K562 (cell line): Measurements from ENCODE around the gene LRRC25. TPM values are rescaled to one million over a fixed set of nuclear protein-coding genes. Genes with fewer than 3 reads are reported as not detected.

ENCODE experiments used
- BRF1 ChIP-seq: IDR thresholded peaks from 3 replicates; pipeline ENCODE4 v1.6.1; 2011; ENCODE audit warnings: borderline replicate concordance, mild to moderate bottlenecking; ENCODE audit not compliant: insufficient read length; ENCODE audit errors: extremely low read depth
- CTBP1 ChIP-seq: fragments of 450-650 bp; IDR thresholded peaks from 2 replicates; pipeline ENCODE4 v1.6.1; 2016; ENCODE audit warnings: borderline replicate concordance
- ESRRA ChIP-seq: fragments of 450-650 bp; IDR thresholded peaks from 2 replicates; pipeline ENCODE4 v1.6.1; 2014; ENCODE audit warnings: low read depth, mild to moderate bottlenecking, moderate library complexity, borderline replicate concordance
- ETS2 ChIP-seq: IDR thresholded peaks from 2 replicates; pipeline ENCODE4 v1.6.1; 2016; ENCODE audit warnings: borderline replicate concordance, missing genetic modification characterization, mild to moderate bottlenecking, moderate library complexity, missing compliant biosample characterization; ENCODE audit not compliant: poor library complexity, severe bottlenecking
- GABPB2 ChIP-seq: fragments of 250-450 bp; sonication (Bioruptor Pico); conservative IDR thresholded peaks from 2 replicates; pipeline ENCODE4 v1.5.1; 2021; ENCODE audit warnings: mild to moderate bottlenecking
- MTA3 ChIP-seq: fragments of 450-650 bp; formaldehyde crosslinking; IDR thresholded peaks from 2 replicates; pipeline ENCODE4 v1.6.1; 2017; ENCODE audit warnings: mild to moderate bottlenecking, borderline replicate concordance
- MYNN ChIP-seq, 2 experiments: sonication (generic); formaldehyde crosslinking in 1 of 2; IDR thresholded peaks; 2 replicates each; pipeline versions ENCODE4 v1.5.0 to v1.6.1; 2016 to 2020; ENCODE audit warnings: antibody characterized with exemption in 1 of 2, missing genetic modification reagents in 1 of 2
- NCOR1 ChIP-seq: fragments of 450-650 bp; IDR thresholded peaks from 2 replicates; pipeline ENCODE4 v1.6.1; 2016; ENCODE audit warnings: mild to moderate bottlenecking, moderate library complexity
- NR2F6 ChIP-seq: fragments of 450-650 bp; formaldehyde crosslinking; IDR thresholded peaks from 2 replicates; pipeline ENCODE4 v1.4.0; 2020; ENCODE audit warnings: mild to moderate bottlenecking
- POLR2A ChIP-seq: fragments of 450-650 bp; conservative IDR thresholded peaks from 2 replicates; pipeline ENCODE4 v1.6.1; 2016
- RHOXF2B ChIP-seq: fragments of 250-450 bp; sonication (Bioruptor Pico); conservative IDR thresholded peaks from 2 replicates; pipeline ENCODE4 v1.5.1; 2021
- RNF2 ChIP-seq: sonication (generic); IDR thresholded peaks from 2 replicates; pipeline ENCODE4 v1.6.1; 2016
- SMARCC2 ChIP-seq: fragments of 450-650 bp; IDR thresholded peaks from 2 replicates; pipeline ENCODE4 v1.6.1; 2017; ENCODE audit warnings: antibody characterized with exemption, moderate library complexity, mild to moderate bottlenecking, low read depth
- TCF7L2 ChIP-seq: fragments of 150-350 bp; IDR thresholded peaks from 2 replicates; pipeline ENCODE4 v1.6.1; 2016; ENCODE audit warnings: low read depth, mild to moderate bottlenecking, low read length, moderate library complexity
- ZEB2 ChIP-seq: fragments of 450-650 bp; IDR thresholded peaks from 2 replicates; pipeline ENCODE4 v1.6.1; 2016
- ZFP36 ChIP-seq: fragments of 150-350 bp; IDR thresholded peaks from 2 replicates; pipeline ENCODE4 v1.6.1; 2018; ENCODE audit warnings: low read length, low read depth; ENCODE audit not compliant: partially characterized antibody
- ZNF212 ChIP-seq: fragments of 450-650 bp; formaldehyde crosslinking; IDR thresholded peaks from 2 replicates; pipeline ENCODE4 v1.4.0; 2020; ENCODE audit warnings: mild to moderate bottlenecking
- ZSCAN32 ChIP-seq: fragments of 450-650 bp; formaldehyde crosslinking; IDR thresholded peaks from 2 replicates; pipeline ENCODE4 v1.4.0; 2020; ENCODE audit warnings: mild to moderate bottlenecking, moderate library complexity
- polyA plus RNA-seq, 8 experiments: library from polyadenylated mRNA; depleted of rRNA in 4 of 8; stranded (reverse) in 5 of 8; unstranded in 3 of 8; fragments of >200 nt; fragmentation: Nextera tagmentation in 2 of 8; fragmentation: Illumina TruSeq in 1 of 8; extraction: Ambion mirVana in 2 of 8; extraction: Trizol in 1 of 8; gene quantifications; 2 replicates each; pipeline versions ENCODE4 v1.2.1 to v1.2.3, GENCODE V29; 2011 to 2014; ENCODE audit warnings: inconsistent platforms in 1 of 8, missing spikeins in 1 of 8
- total RNA-seq, 7 experiments: library from RNA; depleted of rRNA in 6 of 7; stranded (reverse); fragments of >200 nt in 6 of 7; fragmentation: Illumina TruSeq in 2 of 7; extraction: Trizol in 2 of 7; gene quantifications; 2 replicates each; pipeline versions ENCODE4 v1.2.1 to v1.2.3, GENCODE V29; 2011 to 2021; ENCODE audit warnings: low replicate concordance in 1 of 7
- TF ChIP-seq, protein P1 (sequence below), 2 experiments: fragments of 450-650 bp in 1 of 2; sonication (generic) in 1 of 2; formaldehyde crosslinking; conservative IDR thresholded peaks; 2 replicates each; pipeline versions ENCODE4 v1.4.0 to v1.8.1; 2020 to 2022; ENCODE audit warnings: mild to moderate bottlenecking in 1 of 2, missing genetic modification reagents in 1 of 2
- TF ChIP-seq, protein P2 (sequence below): sonication (generic); formaldehyde crosslinking; IDR thresholded peaks from 2 replicates; pipeline ENCODE4 v1.8.1; 2023; ENCODE audit warnings: mild to moderate bottlenecking, missing genetic modification reagents
- TF ChIP-seq, protein P3 (sequence below): IDR thresholded peaks from 2 replicates; pipeline ENCODE4 v1.6.1; 2014; ENCODE audit warnings: antibody characterized with exemption
- TF ChIP-seq, protein P4 (sequence below): fragments of 450-650 bp; formaldehyde crosslinking; conservative IDR thresholded peaks from 2 replicates; pipeline ENCODE4 v1.4.0; 2022; ENCODE audit warnings: mild to moderate bottlenecking, missing genetic modification characterization
- TF ChIP-seq, protein P5 (sequence below): fragments of 250-450 bp; sonication (Bioruptor Pico); IDR thresholded peaks from 2 replicates; pipeline ENCODE4 v1.6.1; 2021; ENCODE audit warnings: mild to moderate bottlenecking

The LRRC25 gene
- total and polyA plus RNA-seq, 9 of the 15 experiments (the other 6 are each of a cell fraction or from before 2014, with no cell fraction given) = 0.07 to 0.36 (median 0.10) TPM; not detected in 3

DNA sequence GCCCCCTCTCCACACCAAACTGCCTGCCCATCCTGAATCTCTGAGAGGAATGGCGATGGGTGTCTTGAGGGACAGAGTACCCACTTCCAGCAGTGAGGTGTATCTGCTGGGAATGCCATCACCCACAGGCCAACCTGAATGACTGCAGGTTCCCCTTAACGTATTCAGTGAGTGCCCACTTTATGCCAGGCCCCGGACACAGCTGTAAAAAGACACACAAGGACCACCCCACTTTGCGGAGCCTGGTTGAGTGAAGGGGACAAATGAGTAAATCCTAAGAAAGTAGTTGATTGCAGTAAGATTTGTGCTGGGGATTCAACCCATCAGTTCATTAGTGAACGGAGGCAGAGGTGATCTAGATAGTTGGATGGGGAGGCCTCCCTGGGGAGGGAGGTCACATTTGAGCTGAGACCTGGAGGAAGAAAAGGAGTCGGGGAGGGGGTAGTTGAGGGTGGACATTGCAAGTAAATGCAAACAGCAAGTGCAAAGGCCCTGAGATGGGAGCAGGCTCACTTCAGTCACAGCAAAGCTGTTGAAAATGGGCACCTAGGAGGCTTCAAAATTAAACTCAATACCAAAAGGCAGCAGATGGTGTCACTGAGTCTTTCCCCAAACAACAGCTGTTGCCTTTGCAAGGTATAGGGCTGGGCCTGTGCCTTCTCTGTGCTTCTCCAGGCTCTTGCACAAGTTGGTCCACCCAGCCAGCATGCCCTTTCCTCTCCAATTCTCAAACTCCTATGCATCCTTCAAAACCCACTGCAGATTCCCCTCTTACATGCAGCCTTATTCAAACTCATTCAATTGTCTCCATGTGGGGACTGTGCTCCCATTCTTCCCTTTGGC, 7.1 kb downstream of the LRRC25 start (continued):
- TF ChIP-seq, protein P1, sequence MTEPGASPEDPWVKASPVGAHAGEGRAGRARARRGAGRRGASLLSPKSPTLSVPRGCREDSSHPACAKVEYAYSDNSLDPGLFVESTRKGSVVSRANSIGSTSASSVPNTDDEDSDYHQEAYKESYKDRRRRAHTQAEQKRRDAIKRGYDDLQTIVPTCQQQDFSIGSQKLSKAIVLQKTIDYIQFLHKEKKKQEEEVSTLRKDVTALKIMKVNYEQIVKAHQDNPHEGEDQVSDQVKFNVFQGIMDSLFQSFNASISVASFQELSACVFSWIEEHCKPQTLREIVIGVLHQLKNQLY (CRISPR knock-in tag; conservative IDR thresholded peaks at IDR 0.05) = peak in 1 of 2 experiments; percentile 25; a peak in 2 of 4 replicates
- TF ChIP-seq ESRRA = peak; percentile 16; the same call in 1 of the 2 replicates
- 0 out of 2 replicates have a peak, but pooled peaks have one; percentile 12 for TF ChIP-seq GABPB2 (CRISPR knock-in tag)
- TF ChIP-seq, protein P2, sequence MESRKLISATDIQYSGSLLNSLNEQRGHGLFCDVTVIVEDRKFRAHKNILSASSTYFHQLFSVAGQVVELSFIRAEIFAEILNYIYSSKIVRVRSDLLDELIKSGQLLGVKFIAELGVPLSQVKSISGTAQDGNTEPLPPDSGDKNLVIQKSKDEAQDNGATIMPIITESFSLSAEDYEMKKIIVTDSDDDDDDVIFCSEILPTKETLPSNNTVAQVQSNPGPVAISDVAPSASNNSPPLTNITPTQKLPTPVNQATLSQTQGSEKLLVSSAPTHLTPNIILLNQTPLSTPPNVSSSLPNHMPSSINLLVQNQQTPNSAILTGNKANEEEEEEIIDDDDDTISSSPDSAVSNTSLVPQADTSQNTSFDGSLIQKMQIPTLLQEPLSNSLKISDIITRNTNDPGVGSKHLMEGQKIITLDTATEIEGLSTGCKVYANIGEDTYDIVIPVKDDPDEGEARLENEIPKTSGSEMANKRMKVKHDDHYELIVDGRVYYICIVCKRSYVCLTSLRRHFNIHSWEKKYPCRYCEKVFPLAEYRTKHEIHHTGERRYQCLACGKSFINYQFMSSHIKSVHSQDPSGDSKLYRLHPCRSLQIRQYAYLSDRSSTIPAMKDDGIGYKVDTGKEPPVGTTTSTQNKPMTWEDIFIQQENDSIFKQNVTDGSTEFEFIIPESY = no peak
- TF ChIP-seq, protein P3, sequence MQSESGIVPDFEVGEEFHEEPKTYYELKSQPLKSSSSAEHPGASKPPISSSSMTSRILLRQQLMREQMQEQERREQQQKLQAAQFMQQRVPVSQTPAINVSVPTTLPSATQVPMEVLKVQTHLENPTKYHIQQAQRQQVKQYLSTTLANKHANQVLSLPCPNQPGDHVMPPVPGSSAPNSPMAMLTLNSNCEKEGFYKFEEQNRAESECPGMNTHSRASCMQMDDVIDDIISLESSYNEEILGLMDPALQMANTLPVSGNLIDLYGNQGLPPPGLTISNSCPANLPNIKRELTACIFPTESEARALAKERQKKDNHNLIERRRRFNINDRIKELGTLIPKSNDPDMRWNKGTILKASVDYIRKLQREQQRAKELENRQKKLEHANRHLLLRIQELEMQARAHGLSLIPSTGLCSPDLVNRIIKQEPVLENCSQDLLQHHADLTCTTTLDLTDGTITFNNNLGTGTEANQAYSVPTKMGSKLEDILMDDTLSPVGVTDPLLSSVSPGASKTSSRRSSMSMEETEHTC = no peak
- 0 out of 2 replicates have a peak, but pooled peaks have one; percentile 8 for TF ChIP-seq ZNF212 (CRISPR knock-in tag)
- TF ChIP-seq POLR2A = peak; percentile 65
- TF ChIP-seq ZSCAN32 = peak; percentile 61; the same call in 1 of the 2 replicates
- TF ChIP-seq SMARCC2 = no peak
- no peak for TF ChIP-seq TCF7L2
- TF ChIP-seq, protein P4, sequence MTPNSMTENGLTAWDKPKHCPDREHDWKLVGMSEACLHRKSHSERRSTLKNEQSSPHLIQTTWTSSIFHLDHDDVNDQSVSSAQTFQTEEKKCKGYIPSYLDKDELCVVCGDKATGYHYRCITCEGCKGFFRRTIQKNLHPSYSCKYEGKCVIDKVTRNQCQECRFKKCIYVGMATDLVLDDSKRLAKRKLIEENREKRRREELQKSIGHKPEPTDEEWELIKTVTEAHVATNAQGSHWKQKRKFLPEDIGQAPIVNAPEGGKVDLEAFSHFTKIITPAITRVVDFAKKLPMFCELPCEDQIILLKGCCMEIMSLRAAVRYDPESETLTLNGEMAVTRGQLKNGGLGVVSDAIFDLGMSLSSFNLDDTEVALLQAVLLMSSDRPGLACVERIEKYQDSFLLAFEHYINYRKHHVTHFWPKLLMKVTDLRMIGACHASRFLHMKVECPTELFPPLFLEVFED = peak; percentile 94
- TF ChIP-seq, protein P5, sequence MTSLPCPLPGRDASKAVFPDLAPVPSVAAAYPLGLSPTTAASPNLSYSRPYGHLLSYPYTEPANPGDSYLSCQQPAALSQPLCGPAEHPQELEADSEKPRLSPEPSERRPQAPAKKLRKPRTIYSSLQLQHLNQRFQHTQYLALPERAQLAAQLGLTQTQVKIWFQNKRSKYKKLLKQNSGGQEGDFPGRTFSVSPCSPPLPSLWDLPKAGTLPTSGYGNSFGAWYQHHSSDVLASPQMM (CRISPR knock-in tag) = 0 out of 2 replicates have a peak, but pooled peaks have one; percentile 57
- no peak for TF ChIP-seq ETS2
- TF ChIP-seq ZEB2 = peak; percentile 51
- peak; percentile 17 for TF ChIP-seq NCOR1
- TF ChIP-seq ZFP36 = peak; percentile 23
- peak; percentile 24; the same call in 1 of the 2 replicates for TF ChIP-seq NR2F6 (CRISPR knock-in tag)
- TF ChIP-seq MYNN (IDR thresholded peaks at IDR 0.05) = peak; percentile 65; the same call in 1 of the 2 replicates
- TF ChIP-seq MYNN (CRISPR knock-in tag; IDR thresholded peaks at IDR 0.05) = no peak
- no peak for TF ChIP-seq RNF2
- TF ChIP-seq BRF1 = no peak
- TF ChIP-seq CTBP1 = peak; percentile 75; the same call in 1 of the 2 replicates
- peak; percentile 93; the same call in 1 of the 2 replicates for TF ChIP-seq MTA3
- TF ChIP-seq RHOXF2B (CRISPR knock-in tag) = peak; percentile 96
